Large intestine (tissue), 3 donors: ENCODE results near the gene SLAMF6. TPM values are rescaled to one million over a fixed set of nuclear protein-coding genes. Genes with fewer than 3 reads are reported as not detected.
"Not testable (repeated sequence)": the region's sequence is repeated elsewhere in the genome, so short reads cannot be mapped to it uniquely, and the experiment has no call there.

ENCODE experiments used
- DNase-seq, 2 donors: peaks; one replicate each; pipeline versions ENCODE4 v3.0.0 to v3.0.0-alpha.2; 2013
- H3K27ac ChIP-seq: one replicate; pipeline ENCODE4 v1.5.1; 2013; ENCODE audit warnings: low read length
- H3K27me3 ChIP-seq: 2 replicates; pipeline ENCODE4 v1.6.1; 2013; ENCODE audit warnings: low read length; ENCODE audit not compliant: control insufficient read depth, insufficient read depth
- H3K36me3 ChIP-seq: 2 replicates; pipeline ENCODE4 v1.6.1; 2013; ENCODE audit warnings: low read length; ENCODE audit not compliant: control insufficient read depth, insufficient read depth
- H3K4me1 ChIP-seq: one replicate; pipeline ENCODE4 v1.6.1; 2013; ENCODE audit warnings: low read length; ENCODE audit not compliant: control insufficient read depth, insufficient read depth
- H3K4me3 ChIP-seq: one replicate; pipeline ENCODE4 v1.5.1; 2013; ENCODE audit warnings: low read length
- H3K9me3 ChIP-seq: one replicate; pipeline ENCODE4 v1.6.1; 2013; ENCODE audit warnings: mild to moderate bottlenecking, low read depth, low read length, moderate library complexity; ENCODE audit not compliant: control insufficient read depth
- WGBS: methylation state at CpG from one replicate; pipeline ENCODE4 v1.1.5; 2013; ENCODE audit warnings: low lambda C conversion rate; ENCODE audit not compliant: insufficient coverage; 5-methylcytosine and 5-hydroxymethylcytosine counted together
- polyA plus RNA-seq: library from polyadenylated mRNA; unstranded; fragments of 120-200 nt; gene quantifications from one replicate; pipeline ENCODE4 v1.2.1, GENCODE V29; 2013

Gene SLAMF6
- polyA plus RNA-seq, 1 donor = 1.6 TPM

DNA sequence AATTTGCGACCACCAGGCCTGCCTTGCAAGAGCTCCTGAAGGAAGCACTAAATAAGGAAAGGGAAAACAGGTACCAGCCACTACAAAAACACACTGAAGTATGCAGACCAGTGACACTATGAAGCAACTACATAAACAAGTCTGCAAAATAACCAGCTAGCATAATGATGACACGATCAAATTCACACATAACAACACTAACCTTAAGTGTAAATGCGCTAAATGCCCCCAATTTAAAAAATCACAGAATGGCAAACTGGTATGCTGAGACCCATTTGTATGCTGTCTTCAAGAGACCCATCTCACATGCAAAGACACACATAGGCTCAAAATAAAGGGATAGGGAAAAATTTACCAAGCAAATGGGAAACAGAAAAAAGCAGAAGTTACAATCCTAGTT is 36.4 kb upstream of the SLAMF6 start:
- H3K27me3 ChIP-seq, H3K27ac ChIP-seq, H3K4me3 ChIP-seq, H3K9me3 ChIP-seq, H3K4me1 ChIP-seq, DNase-seq, H3K36me3 ChIP-seq: not testable (repeated sequence)
- no CpG with 5 or more reads among the region's 3 CpGs for WGBS

GRCh38 chr1:160558660-160559380 is 35.8 kb upstream of the SLAMF6 start:
- no peaks in the 10 kb centered on the region for H3K36me3 ChIP-seq
- no peak overlapping the region for H3K4me3 ChIP-seq
- no peaks in the 10 kb centered on the region for H3K9me3 ChIP-seq
- DNase-seq = no peak
- 71% methylated on average over 2 of the region's 4 CpGs for WGBS
- no peaks in the 10 kb centered on the region for H3K27me3 ChIP-seq
- H3K4me1 ChIP-seq = no peaks in the 10 kb centered on the region
- H3K27ac ChIP-seq = no peak overlapping the region

- no peaks in the 10 kb centered on the region for H3K9me3 ChIP-seq
- no CpG with 5 or more reads among the region's 4 CpGs for WGBS
- H3K36me3 ChIP-seq = no peaks in the 10 kb centered on the region
- no peaks in the 10 kb centered on the region for H3K4me1 ChIP-seq
- DNase-seq = no peak
- no peaks in the 10 kb centered on the region for H3K27me3 ChIP-seq
- H3K4me3 ChIP-seq = no peak overlapping the region
- no peak overlapping the region for H3K27ac ChIP-seq
Observed at GRCh38 chr1:160553778-160554177, 30.7 kb upstream of the SLAMF6 start.

DNA sequence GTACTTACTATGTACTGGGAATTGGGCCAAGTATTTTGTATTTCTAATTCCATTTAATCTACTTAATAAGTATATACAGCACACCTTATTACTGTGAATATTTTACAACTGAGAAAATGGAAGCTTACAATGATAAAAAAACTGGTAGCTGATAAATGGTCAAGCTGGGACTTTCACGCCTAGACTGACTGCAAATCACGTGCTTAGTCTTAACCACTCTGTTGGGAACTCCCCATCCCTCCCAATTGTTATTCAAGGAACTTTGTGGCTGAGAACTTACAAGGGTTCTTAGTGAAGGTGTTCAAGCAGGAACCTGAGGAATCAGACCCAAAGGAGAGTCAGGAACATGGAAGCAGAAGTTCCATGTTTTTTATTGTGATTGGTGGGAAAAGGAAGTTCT is 29.4 kb upstream of the SLAMF6 start:
- Histone ChIP-seq H3K27me3 (no peaks in the 10 kb centered on the region), H3K9me3 (no peaks in the 10 kb centered on the region), H3K4me1 (no peaks in the 10 kb centered on the region), H3K27ac (no peak overlapping the region), H3K4me3 (no peak overlapping the region), H3K36me3 (no peaks in the 10 kb centered on the region)
- no CpG with 5 or more reads among the region's 2 CpGs for WGBS
- DNase-seq = no peak

GRCh38 chr1:160550572-160551034 is 27.5 kb upstream of the SLAMF6 start:
- H3K36me3 ChIP-seq = no peaks in the 10 kb centered on the region
- H3K27me3 ChIP-seq = no peaks in the 10 kb centered on the region
- no peak for DNase-seq
- H3K27ac ChIP-seq = no peak overlapping the region
- no CpG with 5 or more reads among the region's 6 CpGs for WGBS
- H3K9me3 ChIP-seq = no peaks in the 10 kb centered on the region
- no peak overlapping the region for H3K4me3 ChIP-seq
- H3K4me1 ChIP-seq = no peaks in the 10 kb centered on the region

- WGBS = no CpG with 5 or more reads among the region's 3 CpGs
Observed at GRCh38 chr1:160549665-160550006, 26.6 kb upstream of the SLAMF6 start.

GRCh38 chr1:160548960-160549664 is 26.1 kb upstream of the SLAMF6 start:
- H3K4me1 ChIP-seq = peaks cover 12% of the 10 kb centered on the region
- H3K27me3 ChIP-seq = no peaks in the 10 kb centered on the region
- no peak overlapping the region for H3K4me3 ChIP-seq
- H3K9me3 ChIP-seq = no peaks in the 10 kb centered on the region
- no peak for DNase-seq
- no peaks in the 10 kb centered on the region for H3K36me3 ChIP-seq
- whole genome bisulfite sequencing = no CpG with 5 or more reads among the region's 5 CpGs
- H3K27ac ChIP-seq = no peak overlapping the region

More at GRCh38 chr1:160549665-160550006, 26.6 kb upstream of the SLAMF6 start:
- no peak overlapping the region for H3K4me3 ChIP-seq
- H3K27ac ChIP-seq = no peak overlapping the region
- H3K36me3 ChIP-seq = no peaks in the 10 kb centered on the region
- no peaks in the 10 kb centered on the region for H3K9me3 ChIP-seq
- no peak for DNase-seq
- peaks cover 8% of the 10 kb centered on the region for H3K4me1 ChIP-seq
- H3K27me3 ChIP-seq = no peaks in the 10 kb centered on the region

- H3K4me3 ChIP-seq = no peak overlapping the region
- no peaks in the 10 kb centered on the region for H3K27me3 ChIP-seq
Observed at GRCh38 chr1:160548183-160548582, 25.1 kb upstream of the SLAMF6 start.

GRCh38 chr1:160547422-160547821 is 24.4 kb upstream of the SLAMF6 start:
- Histone ChIP-seq H3K4me1 (peaks cover 25% of the 10 kb centered on the region), H3K27me3 (no peaks in the 10 kb centered on the region), H3K9me3 (no peaks in the 10 kb centered on the region), H3K4me3 (no peak overlapping the region), H3K36me3 (no peaks in the 10 kb centered on the region), H3K27ac (no peak overlapping the region)
- no CpG with 5 or more reads among the region's 4 CpGs for WGBS
- DNase-seq = no peak

More at GRCh38 chr1:160548183-160548582, 25.1 kb upstream of the SLAMF6 start:
- no CpG with 5 or more reads among the region's 3 CpGs for WGBS
- Histone ChIP-seq H3K9me3 (no peaks in the 10 kb centered on the region), H3K27ac (no peak overlapping the region), H3K36me3 (no peaks in the 10 kb centered on the region), H3K4me1 (peaks cover 17% of the 10 kb centered on the region)
- no peak for DNase-seq

- no peaks in the 10 kb centered on the region for H3K27me3 ChIP-seq
- H3K4me3 ChIP-seq = no peak overlapping the region
- H3K27ac ChIP-seq = no peak overlapping the region
- no peaks in the 10 kb centered on the region for H3K9me3 ChIP-seq
- H3K36me3 ChIP-seq = no peaks in the 10 kb centered on the region
- H3K4me1 ChIP-seq = peaks cover 30% of the 10 kb centered on the region
- no peak for DNase-seq
- no CpG with 5 or more reads among the region's 2 CpGs for WGBS
Observed at GRCh38 chr1:160546942-160547341, 23.9 kb upstream of the SLAMF6 start.
